ENCODE measurements around the gene CLIP1.

DNA sequence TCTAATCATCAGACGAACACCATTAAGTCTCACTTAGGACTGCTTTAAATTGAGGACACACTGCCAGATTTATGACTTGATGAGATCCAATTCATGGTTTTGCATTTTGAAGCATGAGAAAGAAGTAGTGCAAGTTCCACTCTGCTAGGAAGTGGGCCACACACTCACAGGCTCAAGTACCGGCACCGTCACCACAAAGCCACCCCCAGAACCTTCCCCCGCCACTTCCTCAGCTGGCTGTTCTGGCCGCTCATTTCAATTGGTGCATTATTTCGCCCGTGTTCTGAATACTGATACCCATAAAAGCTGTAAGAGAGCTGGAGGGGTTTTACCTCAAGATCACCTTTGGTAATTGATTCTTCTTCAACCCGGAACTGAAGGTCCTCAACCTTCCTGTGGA is 70.1 kb downstream of the CLIP1 start:
- TF ChIP-seq CEBPB (IDR thresholded peaks at IDR 0.05): no peak
- TF ChIP-seq EGR1 (IDR thresholded peaks at IDR 0.05): no peak
- TF ChIP-seq EP300 (IDR thresholded peaks at IDR 0.05; ENCODE audit: borderline replicate concordance): no peak
- TF ChIP-seq, protein P1, sequence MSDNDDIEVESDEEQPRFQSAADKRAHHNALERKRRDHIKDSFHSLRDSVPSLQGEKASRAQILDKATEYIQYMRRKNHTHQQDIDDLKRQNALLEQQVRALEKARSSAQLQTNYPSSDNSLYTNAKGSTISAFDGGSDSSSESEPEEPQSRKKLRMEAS (IDR thresholded peaks at IDR 0.05): no peak
- TF ChIP-seq RAD21 (IDR thresholded peaks at IDR 0.05; ENCODE audit: low read depth): no peak
- no peak for TF ChIP-seq FOXM1 (IDR thresholded peaks at IDR 0.05; ENCODE audit: borderline replicate concordance, low read depth)
- TF ChIP-seq YY1 (IDR thresholded peaks at IDR 0.05; ENCODE audit: low read depth): no peak
- TF ChIP-seq, protein P2, sequence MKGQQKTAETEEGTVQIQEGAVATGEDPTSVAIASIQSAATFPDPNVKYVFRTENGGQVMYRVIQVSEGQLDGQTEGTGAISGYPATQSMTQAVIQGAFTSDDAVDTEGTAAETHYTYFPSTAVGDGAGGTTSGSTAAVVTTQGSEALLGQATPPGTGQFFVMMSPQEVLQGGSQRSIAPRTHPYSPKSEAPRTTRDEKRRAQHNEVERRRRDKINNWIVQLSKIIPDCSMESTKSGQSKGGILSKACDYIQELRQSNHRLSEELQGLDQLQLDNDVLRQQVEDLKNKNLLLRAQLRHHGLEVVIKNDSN (IDR thresholded peaks at IDR 0.05): no peak
- TF ChIP-seq TEAD4 (IDR thresholded peaks at IDR 0.05): no peak
- TF ChIP-seq CREB1 (IDR thresholded peaks at IDR 0.05; ENCODE audit: low read depth): no peak
- TF ChIP-seq TCF12 (IDR thresholded peaks at IDR 0.05; ENCODE audit: low read depth): no peak
- no peak for TF ChIP-seq TAF1 (IDR thresholded peaks at IDR 0.05; ENCODE audit: low read depth)
- TF ChIP-seq NFIC (IDR thresholded peaks at IDR 0.05): no peak
- no peak for TF ChIP-seq REST (IDR thresholded peaks at IDR 0.05; ENCODE audit: low read depth)
